AG10803 (cell line): Measurements from ENCODE around the gene ABCA12.

Experiments
- DNase-seq: peaks from one replicate; pipeline ENCODE4 v3.0.0; 2010; ENCODE audit warnings: low read depth
- H3K4me3 ChIP-seq: 2 replicates; pipeline ENCODE4 v1.5.1; 2011; ENCODE audit warnings: mild to moderate bottlenecking, low read length, control low read depth
- CTCF ChIP-seq: conservative IDR thresholded peaks from 2 replicates; pipeline ENCODE4 v1.5.1; 2011; ENCODE audit warnings: mild to moderate bottlenecking, low read length, control low read depth, inconsistent platforms

ABCA12 gene

GRCh38 chr2:215019085-215019484, 119.3 kb downstream of the ABCA12 start:
- no peak overlapping the region for H3K4me3 ChIP-seq
- no peak for DNase-seq
- TF ChIP-seq CTCF = no peak

- TF ChIP-seq CTCF = no peak
- no peak for DNase-seq
- no peak overlapping the region for H3K4me3 ChIP-seq
These were observed 123.0 kb downstream of the ABCA12 start for GRCh38 chr2:215015421-215015820.

GRCh38 chr2:215010390-215010789, 128.0 kb downstream of the ABCA12 start:
- no peak for TF ChIP-seq CTCF
- no peak for DNase-seq
- no peak overlapping the region for H3K4me3 ChIP-seq

- no peak overlapping the region for H3K4me3 ChIP-seq
- TF ChIP-seq CTCF = no peak
- DNase-seq = peak; percentile 8
These were observed 135.4 kb downstream of the ABCA12 start for GRCh38 chr2:215003001-215003400.

GRCh38 chr2:215002500-215002899, 135.9 kb downstream of the ABCA12 start:
- H3K4me3 ChIP-seq = no peak overlapping the region
- DNase-seq = peak; percentile 53
- peak; percentile 65 for TF ChIP-seq CTCF

GRCh38 chr2:215000721-215001120, 137.7 kb downstream of the ABCA12 start:
- no peak for DNase-seq
- TF ChIP-seq CTCF = no peak
- no peak overlapping the region for H3K4me3 ChIP-seq

GRCh38 chr2:214995926-214996670, 142.3 kb downstream of the ABCA12 start:
- no peak for TF ChIP-seq CTCF
- no peak overlapping the region for H3K4me3 ChIP-seq
- DNase-seq = no peak
